NCI-H510A treated with DMSO at 0.1 percent for 48 hours (cell line): ENCODE data around the gene GORASP1.

ENCODE experiments used
- DNase-seq: peaks from one replicate; lab custom pipeline; 2025; lab: John Stamatoyannopoulos, UW

The GORASP1 gene

GRCh38 chr3:39125841-39126500, 18.5 kb upstream of the GORASP1 start:
- DNase-seq: no peak

DNA sequence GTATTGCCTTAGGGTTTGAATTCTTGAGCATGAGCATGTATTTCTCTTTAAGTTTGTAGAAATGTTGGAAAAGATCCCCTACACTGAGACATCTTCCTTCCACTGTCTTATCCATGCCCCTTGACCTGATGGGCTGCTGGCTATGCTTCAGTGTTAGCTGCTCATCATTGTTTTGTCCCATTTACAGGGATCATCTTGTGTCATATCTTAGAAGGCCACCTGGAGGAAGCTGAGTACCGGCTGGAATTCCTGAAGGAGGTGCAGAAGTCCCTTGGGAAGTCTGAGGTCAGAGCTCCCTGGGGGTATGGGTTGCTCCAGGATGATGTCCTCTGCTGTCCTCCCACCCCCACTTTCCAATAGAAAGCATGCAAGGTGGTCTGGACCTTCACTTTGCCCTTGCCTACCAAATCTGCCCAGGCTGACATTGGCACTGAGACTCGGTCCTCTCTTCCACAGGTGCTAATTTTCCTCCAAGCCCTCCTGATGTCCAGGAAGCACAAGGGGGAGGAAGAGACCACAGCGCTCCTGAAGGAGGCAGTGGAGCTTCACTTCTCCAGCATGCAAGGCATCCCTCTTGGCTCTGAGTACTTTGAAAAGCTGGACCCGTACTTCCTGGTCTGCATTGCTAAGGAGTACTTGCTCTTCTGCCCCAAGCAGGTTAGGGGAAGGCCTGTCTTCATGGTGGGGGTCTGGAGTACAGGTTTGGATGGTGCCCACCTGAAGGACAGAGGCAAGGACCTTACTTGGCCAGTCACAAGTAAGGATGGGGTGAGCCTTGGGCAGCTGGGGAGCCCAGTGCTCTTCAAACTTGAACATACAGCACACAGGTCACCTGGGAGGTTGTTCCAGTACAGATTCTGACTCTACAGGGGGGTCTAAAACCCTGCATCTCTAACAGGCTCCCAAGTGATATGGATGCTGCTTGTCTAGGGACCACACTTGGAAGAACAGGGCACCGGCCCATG, 17.7 kb upstream of the GORASP1 start:
- no peak for DNase-seq

DNA sequence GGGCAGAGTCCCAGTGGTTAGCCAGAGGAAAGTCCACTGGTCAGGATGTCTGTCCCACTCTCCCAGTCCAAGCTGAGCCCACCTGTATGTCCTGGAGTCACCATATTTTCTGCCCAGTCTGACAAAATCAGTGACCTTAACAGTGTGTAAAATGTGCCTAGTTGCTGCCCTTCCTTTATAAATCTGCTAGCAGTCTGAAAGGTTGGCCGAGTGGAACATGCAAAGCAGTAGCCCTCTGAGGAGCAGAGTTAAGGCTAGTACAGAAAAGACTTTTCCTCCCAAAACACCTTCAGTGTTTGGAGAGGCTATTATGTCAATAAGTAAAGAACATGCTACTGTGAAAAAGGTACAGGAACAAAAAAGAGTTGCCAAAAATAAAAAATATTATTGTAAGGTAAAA, 15.4 kb upstream of the GORASP1 start:
- no peak for DNase-seq

GRCh38 chr3:39121621-39122020, 14.2 kb upstream of the GORASP1 start:
- DNase-seq: no peak

GRCh38 chr3:39118931-39119660, 11.7 kb upstream of the GORASP1 start:
- DNase-seq: no peak

DNA sequence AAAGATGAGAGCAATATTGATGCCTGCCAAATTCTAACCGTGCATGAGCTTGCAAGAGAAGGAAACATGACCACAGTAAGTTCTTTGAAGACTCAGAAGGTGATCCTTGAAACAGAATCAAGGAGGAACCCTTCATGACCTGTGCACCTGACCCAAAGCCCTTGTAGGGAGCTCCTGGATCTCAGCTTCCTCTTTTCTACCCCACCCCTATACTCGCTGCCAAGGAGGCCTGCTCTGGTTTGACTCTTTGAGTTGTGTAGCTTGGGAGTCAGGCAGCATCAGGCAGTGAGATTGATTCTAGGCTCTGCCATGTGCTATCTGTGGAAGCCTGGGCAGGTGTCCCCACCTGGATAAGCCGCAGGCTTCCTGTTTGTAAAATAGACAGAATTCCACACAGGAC, 10.7 kb upstream of the GORASP1 start:
- DNase-seq: no peak

- DNase-seq: no peak
Measured at GRCh38 chr3:39115870-39116269, 8.4 kb upstream of the GORASP1 start.

- no peak for DNase-seq
Measured at GRCh38 chr3:39114456-39114855, 7.0 kb upstream of the GORASP1 start.

GRCh38 chr3:39113291-39113690, 5.9 kb upstream of the GORASP1 start:
- no peak for DNase-seq

GRCh38 chr3:39112535-39112934, 5.1 kb upstream of the GORASP1 start:
- DNase-seq: no peak

DNA sequence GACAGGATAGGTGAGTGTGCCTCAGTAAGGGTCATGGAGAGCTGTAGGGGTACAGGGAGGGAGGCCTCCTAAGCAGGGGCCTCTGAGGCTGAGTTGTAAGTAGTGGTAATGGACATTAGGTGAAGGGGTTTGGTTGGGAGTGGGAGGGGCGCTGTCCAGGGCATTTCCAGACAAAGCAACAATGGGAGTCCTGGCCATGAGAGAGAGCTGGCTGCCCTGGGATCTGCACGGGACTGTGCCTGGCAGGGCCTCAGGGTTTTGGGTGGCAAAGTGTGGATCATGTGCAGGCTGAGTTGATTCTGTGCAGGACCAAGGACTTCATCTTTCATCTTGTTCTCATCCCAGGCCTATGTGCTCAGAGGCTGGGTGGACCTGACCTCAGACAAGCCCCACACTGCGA, 4.7 kb upstream of the GORASP1 start:
- no peak for DNase-seq

DNA sequence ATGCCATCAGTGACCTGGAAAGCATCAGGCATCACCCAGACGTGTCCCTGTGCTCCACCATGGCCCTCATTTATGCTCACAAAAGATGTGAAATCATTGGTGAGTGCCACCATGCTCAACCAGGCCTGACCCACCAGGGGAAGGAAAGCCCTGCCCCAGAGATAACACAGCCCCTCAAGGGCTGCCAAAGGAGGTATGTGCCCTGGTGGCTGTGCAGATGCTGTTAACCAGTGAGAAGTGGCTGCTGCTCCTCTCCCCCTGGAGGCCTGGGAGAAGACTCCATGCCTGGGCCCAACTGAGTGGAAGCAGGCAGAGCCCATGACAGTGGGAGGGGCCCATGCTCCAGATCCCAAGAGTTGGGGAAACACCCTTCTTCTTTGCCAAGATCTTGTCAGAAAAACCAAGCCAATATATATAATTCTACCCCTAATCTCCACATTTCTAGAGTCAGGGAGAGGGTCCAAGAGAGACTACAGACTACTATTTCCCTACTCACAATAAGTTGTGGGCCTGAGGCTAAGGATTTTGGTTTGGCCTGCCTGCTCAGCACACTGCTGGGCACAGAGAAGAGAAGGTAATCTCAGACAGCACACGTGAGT, 2.7 kb upstream of the GORASP1 start:
- no peak for DNase-seq

- DNase-seq: no peak
Measured at GRCh38 chr3:39109086-39109485, 1.7 kb upstream of the GORASP1 start.

- no peak for DNase-seq
Measured at GRCh38 chr3:39108200-39108710, 828 bp upstream of the GORASP1 start.

- no peak for DNase-seq
Measured at GRCh38 chr3:39106851-39107387, 508 bp downstream of the GORASP1 start.

- DNase-seq: no peak
Measured at GRCh38 chr3:39106281-39106811, 1.1 kb downstream of the GORASP1 start.

DNA sequence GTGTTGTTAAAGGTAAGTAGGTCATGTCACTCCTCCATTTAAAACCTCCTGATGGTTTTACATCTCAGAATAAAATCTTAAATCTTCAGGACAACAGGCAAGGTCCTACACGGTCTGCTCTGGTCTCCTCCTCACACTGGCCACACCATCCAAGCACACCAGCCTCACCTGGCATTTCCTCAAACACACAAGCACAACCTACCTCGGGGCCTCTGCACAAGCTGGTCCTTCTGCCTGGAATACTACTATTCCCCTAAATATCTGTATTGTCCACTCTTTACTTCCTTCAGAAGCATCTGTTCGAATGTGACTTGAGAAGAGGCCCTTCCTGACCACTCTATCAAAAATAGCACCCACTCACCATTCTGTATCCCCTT, 1.8 kb downstream of the GORASP1 start:
- no peak for DNase-seq

- peak; percentile 29 for DNase-seq
Measured at GRCh38 chr3:39104961-39105686, 2.3 kb downstream of the GORASP1 start.

DNA sequence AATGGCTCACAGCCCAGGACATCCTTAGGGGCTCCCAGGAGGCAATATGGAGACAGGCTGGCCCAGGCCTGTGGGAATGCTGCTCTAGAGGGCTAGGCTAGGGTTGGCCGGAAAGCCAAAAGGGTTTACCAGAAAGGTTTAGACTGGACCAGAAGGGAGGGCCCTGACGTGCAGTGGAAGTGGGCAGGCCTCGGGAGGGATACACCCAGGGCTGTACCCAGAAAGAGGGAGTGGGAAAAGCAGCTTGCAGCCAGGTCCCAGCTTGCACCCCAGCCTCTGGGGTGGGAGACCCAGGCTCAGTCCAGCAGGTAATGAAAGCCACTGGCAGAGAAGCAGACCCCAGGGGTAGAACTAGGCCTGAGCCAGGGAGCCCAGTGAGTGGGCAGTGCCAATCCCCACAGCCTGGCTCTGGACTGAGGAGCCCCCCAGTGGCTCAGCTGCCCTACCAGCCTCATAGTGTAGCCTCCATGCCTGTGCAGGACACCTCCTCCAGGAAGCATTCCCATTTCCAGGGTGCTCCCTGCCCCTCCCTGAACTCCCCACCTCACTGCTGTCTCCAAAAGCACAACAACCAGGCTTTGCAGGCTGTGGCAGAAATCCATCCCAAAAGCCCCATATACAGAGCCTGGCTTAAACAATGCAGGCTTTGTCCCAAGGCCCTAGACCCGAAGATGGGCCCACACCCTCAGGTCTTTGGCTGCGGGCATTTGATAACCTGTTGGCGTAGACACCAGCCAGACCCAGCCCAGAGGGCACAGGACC, 3.5 kb downstream of the GORASP1 start:
- no peak for DNase-seq

DNA sequence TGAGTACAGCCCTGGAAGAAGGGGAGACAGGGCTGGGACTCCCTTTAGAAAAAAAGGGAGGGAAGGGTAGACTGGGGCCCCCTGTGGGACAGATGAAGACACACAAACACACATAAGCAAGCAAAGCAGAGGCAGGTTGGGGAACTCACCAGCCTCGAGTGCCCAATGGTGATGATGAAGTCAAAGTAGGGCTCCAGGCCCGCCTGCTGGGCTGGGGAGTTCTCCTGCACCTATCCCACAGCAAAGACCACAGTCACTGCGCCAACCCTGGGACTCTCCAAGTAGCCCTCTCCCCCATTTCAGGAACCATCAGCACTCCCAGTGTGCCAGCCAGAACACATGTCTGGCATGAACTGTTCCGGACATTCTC, 4.1 kb downstream of the GORASP1 start:
- DNase-seq: no peak
